NCI-H1436 (cell line): ENCODE measurements around the gene PLPPR3.

ENCODE experiments used
- DNase-seq: peaks from one replicate; lab custom pipeline; 2025; lab: John Stamatoyannopoulos, UW

PLPPR3 gene

GRCh38 chr19:808423-808775 is 13.4 kb downstream of the PLPPR3 start:
- DNase-seq: no peak

DNA sequence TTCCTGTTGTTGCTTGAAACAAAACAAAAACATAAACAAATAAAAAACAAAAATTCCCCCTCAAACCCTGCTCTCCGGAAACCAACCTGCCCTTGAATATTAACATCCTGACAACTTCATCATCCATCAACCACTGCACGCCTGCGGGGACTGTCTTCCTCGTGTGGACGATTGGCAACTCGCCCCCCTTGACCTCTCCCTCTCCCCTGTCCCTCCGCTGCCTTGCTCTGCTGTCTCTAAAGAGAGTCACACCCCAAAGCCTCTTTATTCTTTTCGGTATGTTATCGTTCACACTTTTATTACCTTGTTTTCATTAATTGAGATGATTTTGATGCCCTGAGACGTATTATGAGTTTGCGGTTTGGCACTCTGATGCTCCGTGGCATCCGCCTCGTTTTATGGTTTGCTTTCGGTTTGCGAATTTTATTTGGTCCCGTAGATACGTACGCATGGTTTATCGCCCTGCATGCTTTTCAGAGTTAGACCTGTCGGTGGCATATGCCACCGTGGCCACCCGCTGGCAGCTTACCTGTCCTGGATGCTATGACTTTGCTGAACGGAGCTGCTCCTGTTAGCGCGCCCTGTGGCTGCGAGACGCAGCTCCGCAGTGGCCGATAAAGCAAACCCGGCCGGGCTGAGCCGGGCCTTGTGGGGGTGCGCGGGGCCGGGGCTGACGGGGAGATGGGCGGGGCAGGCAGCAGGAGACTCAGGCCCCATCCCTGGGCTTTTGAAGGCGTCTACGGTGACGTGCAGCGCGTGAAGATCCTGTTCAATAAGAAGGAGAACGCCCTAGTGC is 13.9 kb downstream of the PLPPR3 start:
- no peak for DNase-seq

DNA sequence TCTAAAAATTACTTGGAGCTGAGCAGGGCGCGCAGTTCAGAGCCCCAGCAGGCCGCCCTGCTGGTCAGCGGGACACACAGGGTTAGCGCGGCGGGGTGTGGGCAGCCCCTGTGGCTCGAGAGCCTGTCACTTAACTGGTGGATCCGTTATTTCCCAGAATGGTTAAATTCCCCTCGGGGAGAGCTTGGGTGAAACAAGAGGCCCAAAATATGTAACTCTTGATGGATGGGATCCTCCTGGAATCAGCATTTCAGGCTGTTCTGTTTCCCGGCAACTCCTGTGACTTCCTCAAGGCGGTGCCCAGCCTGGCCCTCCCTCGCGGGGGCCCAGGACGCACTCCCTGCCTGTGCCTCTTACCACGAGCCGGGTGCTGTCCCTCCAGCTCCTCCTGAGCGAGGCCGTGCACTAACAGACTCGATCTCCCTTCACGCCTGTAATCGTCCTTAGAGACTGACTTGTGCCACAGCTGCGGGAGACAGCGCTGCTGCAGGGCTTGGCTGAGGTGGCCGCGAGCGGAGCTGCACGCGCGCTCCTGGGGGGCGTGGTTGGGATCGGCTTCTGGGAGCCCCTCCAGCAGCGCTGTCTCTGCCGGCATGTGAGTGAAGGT is 14.8 kb downstream of the PLPPR3 start:
- no peak for DNase-seq

DNA sequence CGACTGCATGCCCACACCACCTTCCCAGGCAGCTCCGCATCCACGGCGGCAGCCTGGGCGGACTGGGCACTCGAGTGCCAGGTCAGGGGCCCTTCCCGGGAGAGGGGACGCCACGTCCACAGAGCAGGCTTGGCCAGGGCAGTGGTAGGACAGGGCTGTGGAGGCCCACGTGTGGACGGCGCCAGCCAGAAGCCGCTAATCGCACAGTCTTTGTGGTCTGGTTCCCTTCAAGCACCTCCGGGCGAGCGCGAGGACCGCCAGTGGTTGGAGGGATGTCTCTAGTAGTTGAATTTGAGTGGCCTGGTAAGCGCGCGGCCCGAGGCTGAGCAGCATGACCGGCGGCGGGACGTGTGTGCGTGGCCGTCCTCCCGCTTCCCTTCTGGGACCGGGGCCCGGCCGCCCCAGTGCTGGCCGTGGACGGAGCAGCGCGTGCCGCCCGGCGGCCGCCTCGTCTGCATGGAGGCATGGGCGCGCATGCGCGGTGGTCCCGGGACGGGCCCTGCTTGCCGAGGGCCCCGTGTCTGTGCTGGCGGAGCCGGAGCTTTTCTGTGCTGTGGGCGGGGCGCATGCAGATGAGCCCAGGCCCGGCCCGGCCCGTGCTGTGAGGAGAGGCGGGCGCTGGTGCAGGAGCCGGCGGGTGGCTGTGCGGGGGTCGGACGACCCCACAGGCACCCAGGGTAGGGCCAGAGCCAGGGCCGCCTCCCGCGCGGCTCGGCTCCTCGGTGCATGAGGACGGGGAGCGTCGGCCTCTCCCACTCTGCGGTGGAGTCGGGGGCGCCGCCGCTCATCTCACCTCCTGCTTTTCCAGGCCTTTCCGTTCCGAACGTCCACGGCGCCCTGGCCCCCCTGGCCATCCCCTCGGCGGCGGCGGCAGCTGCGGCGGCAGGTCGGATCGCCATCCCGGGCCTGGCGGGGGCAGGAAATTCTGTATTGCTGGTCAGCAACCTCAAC is 15.9 kb downstream of the PLPPR3 start:
- no peak for DNase-seq

DNA sequence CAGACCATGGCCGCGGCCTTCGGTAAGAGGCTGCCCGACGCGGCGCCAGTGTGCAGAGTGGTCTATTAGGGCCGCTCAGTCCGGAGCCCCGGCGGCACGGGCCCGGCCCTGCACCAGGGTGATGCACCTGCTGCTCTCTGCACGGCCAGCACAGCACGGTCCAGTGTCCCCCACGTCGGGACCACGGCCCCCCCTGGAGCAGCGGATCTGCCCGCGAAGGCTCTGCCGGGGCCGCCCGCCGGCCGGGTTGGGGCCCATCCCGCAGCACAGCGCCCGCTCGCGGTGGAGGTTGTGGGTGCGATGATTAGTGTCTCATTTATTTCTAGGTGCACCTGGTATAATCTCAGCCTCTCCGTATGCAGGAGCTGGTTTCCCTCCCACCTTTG is 16.6 kb downstream of the PLPPR3 start:
- no peak for DNase-seq

GRCh38 chr19:804419-805165 is 17.2 kb downstream of the PLPPR3 start:
- DNase-seq: no peak

DNA sequence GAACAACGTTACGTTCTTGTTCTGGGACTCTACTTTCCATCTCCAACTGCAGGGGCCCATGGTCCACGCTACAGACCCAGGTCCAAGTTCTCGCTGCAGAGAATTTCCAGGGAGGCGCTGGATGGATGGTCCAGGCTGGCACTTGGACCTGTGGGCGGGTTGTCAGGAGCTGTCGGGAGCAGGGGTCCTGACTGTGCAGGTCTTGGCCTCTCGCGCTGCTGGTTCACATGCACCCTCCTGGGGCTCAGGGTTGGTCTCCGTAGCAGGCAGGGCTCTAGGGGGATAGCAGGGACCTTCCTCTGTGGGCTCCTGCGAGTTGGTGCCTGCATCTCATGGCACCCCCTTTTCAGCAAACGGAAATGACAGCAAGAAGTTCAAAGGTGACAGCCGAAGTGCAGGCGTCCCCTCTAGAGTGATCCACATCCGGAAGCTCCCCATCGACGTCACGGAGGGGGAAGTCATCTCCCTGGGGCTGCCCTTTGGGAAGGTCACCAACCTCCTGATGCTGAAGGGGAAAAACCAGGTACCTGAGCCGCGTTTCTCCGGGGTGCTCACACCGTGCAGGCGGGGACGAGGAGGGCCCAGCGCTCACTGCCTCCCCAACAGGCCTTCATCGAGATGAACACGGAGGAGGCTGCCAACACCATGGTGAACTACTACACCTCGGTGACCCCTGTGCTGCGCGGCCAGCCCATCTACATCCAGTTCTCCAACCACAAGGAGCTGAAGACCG is 17.9 kb downstream of the PLPPR3 start:
- DNase-seq: no peak

DNA sequence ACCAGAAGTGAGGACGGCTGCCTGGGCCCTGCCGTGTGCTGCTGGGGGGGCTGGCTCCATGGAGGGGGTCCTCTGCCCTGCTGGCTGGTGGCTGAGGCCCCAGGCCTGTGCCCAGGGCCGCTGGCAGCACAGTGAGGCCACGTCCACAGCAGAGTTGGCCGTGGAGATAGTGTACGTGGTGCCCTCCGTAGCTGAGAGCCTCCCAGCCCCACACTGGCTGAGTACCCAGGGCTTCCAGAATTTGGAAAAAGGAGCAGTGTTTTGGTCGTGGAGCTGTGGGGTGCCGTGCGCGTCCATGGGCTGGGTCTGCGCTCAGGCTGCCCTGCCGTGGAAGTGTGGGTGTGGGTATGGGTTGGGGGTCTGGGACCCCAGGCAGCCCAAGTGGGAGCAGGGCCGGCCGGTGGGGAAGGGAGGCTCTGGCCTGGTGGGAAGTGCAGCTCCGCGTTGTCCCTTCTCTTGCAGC is 18.6 kb downstream of the PLPPR3 start:
- DNase-seq: no peak

GRCh38 chr19:802498-803098 is 19.2 kb downstream of the PLPPR3 start:
- no peak for DNase-seq

- no peak for DNase-seq
Observed at GRCh38 chr19:801861-802497, 19.8 kb downstream of the PLPPR3 start.

- no peak for DNase-seq
Observed at GRCh38 chr19:801030-801860, 20.5 kb downstream of the PLPPR3 start.

GRCh38 chr19:800360-801029 is 21.3 kb downstream of the PLPPR3 start:
- DNase-seq: no peak

- DNase-seq: no peak
Observed at GRCh38 chr19:799076-799881, 22.5 kb downstream of the PLPPR3 start.

- no peak for DNase-seq
Observed at GRCh38 chr19:798415-799075, 23.2 kb downstream of the PLPPR3 start.

DNA sequence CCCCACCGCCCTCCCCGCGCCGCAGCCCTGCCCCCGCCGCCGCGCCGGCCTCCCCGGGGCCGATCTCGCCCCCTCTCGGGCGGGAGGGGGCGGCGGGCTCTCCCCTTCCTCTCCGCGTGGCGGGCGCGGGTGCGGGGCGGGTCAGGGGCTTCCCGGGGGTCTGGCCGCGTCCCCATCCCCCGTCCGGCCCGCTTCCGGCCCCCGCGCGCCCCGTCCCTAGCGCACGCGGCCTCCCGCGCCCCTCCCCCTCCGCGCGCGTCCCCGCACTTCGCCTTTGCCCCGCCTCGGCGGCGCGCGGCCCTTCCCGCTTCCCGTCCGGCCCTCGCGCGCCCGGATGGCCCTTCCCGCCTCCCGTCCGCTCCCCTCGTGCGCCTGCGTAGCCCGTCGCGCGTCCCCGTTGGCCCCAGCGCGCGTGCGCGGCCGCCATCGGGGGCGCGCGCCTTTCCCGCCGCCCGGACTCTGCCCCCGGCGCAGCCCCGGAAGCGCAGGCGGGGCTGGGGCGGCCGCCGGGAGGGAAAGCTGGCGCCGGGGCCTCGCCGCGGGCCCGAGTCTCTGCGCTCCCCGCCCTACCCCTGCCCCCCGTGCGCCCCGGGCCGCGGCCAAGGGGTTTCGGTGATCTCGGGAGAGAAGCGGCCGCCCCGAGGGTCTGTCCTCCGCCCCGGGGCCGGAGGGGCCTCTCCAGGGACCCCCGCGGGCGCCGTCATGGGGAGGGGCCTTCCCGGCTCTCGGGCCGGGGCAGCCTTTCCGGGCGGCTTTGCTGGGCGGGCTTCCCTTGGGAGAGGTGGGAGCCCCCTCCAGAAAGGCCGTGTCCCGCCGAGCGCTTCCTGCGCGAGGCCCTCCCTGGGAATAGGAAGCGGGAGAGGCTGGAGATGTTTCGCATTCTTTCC is 24.0 kb downstream of the PLPPR3 start:
- peak; percentile 82 for DNase-seq
